LNCAP (cell line): ENCODE measurements around the gene NREP.

Experiments
- TF ChIP-seq, protein P1 (sequence below): fragments of 450-650 bp; IDR thresholded peaks from 2 replicates; pipeline ENCODE4 v1.5.1; 2017; ENCODE audit warnings: mild to moderate bottlenecking

NREP gene

DNA sequence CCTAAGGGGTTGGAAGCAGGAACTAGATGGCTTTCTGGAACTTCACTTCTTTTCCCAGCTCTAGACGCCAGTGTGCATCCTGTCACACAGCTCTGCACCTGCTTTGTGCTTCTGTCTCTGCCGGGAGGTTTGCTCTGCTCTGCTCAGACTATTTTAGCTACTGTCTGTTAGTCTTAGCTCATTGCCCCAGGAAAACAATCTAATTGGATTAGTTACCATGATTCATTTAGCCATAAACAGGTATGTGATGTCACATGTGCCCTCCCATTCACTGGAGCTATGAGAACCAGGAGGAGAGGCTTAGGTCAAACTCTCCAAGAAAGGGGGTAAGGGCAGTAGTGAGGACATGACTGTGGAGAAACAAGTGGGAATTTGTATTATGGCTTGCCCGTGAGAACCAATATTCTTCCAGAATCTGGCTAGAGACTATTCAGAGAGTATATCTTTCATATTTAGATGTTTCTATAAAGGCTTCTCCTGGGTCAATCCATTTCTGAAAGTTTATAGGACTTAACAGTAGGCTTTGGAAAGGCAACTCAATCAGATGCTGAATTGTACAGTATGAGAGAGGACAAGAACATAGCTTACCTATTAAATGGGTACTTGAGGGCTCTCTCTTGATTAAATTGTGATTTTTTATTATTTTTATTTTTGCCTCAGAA is 22.4 kb upstream of the NREP start:
- TF ChIP-seq, protein P1, sequence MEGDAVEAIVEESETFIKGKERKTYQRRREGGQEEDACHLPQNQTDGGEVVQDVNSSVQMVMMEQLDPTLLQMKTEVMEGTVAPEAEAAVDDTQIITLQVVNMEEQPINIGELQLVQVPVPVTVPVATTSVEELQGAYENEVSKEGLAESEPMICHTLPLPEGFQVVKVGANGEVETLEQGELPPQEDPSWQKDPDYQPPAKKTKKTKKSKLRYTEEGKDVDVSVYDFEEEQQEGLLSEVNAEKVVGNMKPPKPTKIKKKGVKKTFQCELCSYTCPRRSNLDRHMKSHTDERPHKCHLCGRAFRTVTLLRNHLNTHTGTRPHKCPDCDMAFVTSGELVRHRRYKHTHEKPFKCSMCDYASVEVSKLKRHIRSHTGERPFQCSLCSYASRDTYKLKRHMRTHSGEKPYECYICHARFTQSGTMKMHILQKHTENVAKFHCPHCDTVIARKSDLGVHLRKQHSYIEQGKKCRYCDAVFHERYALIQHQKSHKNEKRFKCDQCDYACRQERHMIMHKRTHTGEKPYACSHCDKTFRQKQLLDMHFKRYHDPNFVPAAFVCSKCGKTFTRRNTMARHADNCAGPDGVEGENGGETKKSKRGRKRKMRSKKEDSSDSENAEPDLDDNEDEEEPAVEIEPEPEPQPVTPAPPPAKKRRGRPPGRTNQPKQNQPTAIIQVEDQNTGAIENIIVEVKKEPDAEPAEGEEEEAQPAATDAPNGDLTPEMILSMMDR, result no peak

DNA sequence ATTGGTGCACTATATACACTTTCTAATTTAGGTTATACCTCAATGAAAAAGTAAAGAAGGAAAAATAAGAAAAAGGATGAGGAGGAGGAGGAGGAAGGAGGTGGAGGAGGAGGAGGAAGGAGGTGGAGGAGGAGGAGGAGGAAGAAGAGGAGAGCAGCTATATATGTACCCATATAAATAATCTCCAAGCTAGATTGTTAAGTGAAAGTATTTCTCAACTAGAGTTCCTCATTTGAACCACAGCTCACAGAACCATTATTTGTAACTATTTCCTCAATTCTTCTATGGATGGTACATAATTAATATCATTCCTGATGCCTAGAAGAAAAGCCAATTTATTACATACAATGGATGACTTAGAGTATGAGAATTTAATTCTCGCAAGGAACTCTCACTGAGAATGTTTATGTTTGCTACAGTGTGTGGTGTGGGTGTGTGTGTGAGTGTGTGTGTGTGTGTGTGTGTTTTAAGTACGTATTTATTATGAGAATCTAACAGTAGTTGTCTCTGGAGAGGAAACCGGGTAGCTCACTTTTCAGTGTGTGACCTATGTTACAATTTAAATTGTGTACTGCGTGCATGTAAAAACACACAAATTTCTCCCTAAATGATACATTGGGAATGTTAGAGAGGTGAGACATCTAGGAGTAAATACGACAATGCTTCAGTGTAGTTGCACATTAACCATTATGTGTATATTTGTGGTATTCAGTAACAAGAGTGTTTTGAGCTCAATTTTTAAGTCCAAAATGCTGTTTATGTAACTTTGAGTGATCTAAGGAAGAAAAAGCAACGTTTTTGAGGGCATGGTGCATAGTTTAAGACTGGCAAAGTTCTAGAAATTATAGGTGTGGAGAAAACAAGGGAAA is 20.2 kb upstream of the NREP start:
- TF ChIP-seq, protein P1, result no peak

DNA sequence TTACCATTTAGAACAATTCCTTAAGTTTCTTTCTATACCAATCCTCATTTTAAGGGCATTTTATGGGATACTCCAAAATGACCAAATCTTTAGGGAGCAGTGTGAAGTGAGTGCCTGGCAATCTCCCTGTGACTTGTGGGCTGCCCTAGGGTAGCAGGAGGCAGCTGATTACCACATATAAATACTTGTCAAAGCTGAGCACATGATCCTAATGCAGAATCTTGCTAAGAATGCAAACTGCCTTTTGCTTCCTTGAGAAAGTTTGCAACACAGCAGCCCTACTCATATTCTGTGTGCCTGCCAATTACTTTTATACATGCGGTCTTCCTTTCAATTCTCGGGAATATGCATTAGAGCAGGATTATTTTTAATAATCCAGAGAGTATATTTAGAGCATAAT is 18.2 kb upstream of the NREP start:
- TF ChIP-seq, protein P1, result no peak

DNA sequence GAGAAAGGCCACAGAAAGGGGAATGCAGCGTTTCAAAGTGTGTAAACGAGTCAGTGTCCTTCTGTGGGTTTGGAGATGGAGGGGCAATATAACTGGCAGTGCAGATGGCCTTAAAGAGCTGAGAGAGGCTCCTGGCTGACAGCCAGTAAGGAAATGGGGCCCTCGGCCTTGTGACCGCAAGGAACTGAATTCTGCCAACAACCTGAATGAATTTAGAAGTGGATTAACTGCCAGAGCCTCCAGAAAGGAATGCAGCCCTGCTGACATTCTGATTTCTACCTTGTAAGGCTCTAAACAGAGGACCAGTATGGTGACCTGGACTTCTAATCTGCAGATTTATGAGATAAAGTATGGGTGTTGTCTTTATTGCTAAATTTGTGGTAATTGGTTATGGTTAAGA is 17.5 kb upstream of the NREP start:
- TF ChIP-seq, protein P1, result no peak

DNA sequence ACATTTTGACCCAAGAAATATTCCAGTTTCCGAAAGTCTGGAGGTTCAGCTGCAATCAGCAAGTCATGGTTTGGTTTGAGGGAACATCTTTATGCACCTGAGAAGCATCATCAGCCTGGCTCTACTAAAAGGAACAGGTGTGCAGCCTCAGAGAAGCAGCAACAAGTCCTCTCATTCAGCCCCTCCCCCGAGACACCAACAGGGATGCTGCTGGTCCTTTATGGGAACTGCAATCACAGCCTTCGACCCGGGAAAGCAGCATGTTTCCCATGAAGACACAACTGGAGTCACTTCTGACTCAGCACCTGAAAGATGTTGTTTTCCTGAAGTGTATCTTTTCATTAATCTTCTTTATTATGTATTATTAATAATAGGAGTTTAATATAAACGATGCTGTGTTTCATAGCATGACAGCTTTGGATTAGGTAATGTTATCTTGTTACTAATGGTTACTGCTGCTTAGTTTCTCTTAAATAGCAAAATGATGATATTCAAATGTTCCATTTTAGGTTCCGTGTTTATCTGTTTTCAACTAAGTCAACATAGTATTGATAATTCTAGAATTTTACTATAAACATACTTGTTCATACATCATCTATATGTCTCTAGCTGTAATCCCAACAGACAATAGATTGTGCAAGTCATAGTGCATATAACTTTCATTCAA is 15.6 kb upstream of the NREP start:
- TF ChIP-seq, protein P1, result no peak

DNA sequence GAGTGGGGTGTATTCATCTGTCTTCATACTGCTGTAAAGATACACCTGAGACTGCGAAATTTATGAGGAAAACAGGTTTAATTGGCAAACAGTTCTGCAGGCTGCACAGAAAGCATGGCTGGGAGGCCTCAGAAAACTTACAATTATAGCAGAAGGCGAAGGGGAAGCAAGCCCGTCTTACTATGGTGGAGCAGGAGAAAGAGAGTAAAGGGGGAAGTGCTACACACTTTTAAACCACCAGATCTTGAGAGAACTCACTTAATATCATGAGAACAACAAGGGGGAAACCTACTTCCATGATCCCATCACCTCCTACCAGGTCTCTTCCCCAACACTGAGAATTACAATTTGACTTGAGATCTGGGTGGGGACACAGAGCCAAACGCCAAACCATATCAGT is 12.5 kb upstream of the NREP start:
- TF ChIP-seq, protein P1, result no peak

DNA sequence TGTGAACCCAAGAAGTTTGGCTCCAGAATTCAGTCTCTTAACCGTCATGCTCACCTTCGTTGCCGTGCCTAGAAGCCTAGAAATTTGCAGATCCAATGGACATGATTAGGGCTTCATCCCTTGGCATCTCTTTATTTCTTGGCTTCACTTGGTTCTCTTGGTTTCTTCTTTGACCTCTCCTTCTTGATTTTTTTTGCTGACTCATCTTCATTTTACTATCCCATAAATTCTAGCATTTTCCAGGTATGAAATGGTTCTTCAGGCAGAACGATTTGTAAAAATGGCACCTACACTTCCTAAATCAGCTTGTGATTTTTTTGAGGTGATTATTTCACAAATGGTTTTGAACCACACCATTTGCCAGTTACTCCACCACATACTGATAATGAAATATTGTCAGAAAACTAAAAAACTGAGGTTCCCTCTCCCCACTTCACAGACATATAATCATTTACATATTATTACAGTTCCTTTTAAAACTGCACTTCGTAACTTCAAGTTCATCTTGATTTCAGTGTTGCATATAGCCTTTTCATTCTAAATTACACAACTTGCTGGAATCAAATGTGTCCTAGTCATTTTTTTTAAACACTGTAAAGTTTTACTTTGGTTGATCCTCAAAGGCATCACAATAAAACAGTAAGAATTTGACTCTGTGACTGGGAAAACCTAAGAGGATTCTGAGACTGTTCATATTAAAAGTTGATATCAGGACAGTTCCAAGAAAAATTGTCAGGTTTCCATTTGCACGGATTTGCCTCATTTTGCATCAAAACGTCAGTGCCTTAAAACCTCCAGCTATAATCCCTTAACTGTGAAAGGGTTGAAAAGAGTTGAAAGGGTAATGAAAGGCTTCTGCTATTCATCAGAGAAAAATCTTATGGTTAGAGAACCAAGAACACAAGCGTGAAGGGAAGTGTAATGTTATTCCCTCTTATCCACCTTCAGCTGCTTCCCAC is 8.9 kb upstream of the NREP start:
- TF ChIP-seq, protein P1, result no peak
